GM06990 (cell line): ENCODE data around the gene SLC35G2.
A peak's percentile ranks its signal among the peaks of the same experiment; 100 is the strongest.

ENCODE experiments used
- DNase-seq: peaks from one replicate; pipeline ENCODE4 v3.0.0-alpha.2; 2011; ENCODE audit not compliant: insufficient read length; ENCODE audit errors: extremely low read depth
- H3K27me3 ChIP-seq: replicated peaks from 2 replicates; pipeline ENCODE4 v1.6.0; 2011; ENCODE audit warnings: low read length; ENCODE audit not compliant: control insufficient read depth, insufficient read depth
- H3K36me3 ChIP-seq: 2 replicates; pipeline ENCODE4 v1.5.1; 2011; ENCODE audit warnings: low read length; ENCODE audit not compliant: control insufficient read depth, insufficient read depth
- H3K4me3 ChIP-seq: replicated peaks from 2 replicates; pipeline ENCODE4 v1.5.1; 2011; ENCODE audit warnings: low read depth, mild to moderate bottlenecking, control low read depth, low read length
- TF ChIP-seq, protein P1 (sequence below): IDR thresholded peaks from 2 replicates; pipeline ENCODE4 v1.5.1; 2011; ENCODE audit warnings: low read length, control low read depth, mild to moderate bottlenecking, inconsistent platforms; ENCODE audit not compliant: insufficient read depth, poor library complexity, severe bottlenecking

Gene SLC35G2

GRCh38 chr3:136818191-136818768 lies 646 bp upstream of the SLC35G2 start:
- H3K36me3 ChIP-seq, result no peaks in the 10 kb centered on the region
- peak overlapping the region; percentile 60 for H3K4me3 ChIP-seq
- peak; percentile 18 for DNase-seq
- TF ChIP-seq, protein P1, sequence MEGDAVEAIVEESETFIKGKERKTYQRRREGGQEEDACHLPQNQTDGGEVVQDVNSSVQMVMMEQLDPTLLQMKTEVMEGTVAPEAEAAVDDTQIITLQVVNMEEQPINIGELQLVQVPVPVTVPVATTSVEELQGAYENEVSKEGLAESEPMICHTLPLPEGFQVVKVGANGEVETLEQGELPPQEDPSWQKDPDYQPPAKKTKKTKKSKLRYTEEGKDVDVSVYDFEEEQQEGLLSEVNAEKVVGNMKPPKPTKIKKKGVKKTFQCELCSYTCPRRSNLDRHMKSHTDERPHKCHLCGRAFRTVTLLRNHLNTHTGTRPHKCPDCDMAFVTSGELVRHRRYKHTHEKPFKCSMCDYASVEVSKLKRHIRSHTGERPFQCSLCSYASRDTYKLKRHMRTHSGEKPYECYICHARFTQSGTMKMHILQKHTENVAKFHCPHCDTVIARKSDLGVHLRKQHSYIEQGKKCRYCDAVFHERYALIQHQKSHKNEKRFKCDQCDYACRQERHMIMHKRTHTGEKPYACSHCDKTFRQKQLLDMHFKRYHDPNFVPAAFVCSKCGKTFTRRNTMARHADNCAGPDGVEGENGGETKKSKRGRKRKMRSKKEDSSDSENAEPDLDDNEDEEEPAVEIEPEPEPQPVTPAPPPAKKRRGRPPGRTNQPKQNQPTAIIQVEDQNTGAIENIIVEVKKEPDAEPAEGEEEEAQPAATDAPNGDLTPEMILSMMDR, result no peak
- H3K27me3 ChIP-seq, result no peaks in the 10 kb centered on the region; the same call in 1 of the 2 replicates

- Histone ChIP-seq H3K27me3 (no peaks in the 10 kb centered on the region; the same call in 1 of the 2 replicates), H3K4me3 (peak overlapping the region; percentile 60), H3K36me3 (no peaks in the 10 kb centered on the region)
- DNase-seq, result no peak
- TF ChIP-seq, protein P1, result no peak
Observed at GRCh38 chr3:136819392-136819730, 435 bp downstream of the SLC35G2 start.

- H3K27me3 ChIP-seq, result no peaks in the 10 kb centered on the region; the same call in 1 of the 2 replicates
- no peaks in the 10 kb centered on the region for H3K36me3 ChIP-seq
- TF ChIP-seq, protein P1, result no peak
- peak; percentile 34 for DNase-seq
- peak overlapping the region; percentile 60 for H3K4me3 ChIP-seq
Observed at GRCh38 chr3:136819731-136820679, 1.1 kb downstream of the SLC35G2 start.

DNA sequence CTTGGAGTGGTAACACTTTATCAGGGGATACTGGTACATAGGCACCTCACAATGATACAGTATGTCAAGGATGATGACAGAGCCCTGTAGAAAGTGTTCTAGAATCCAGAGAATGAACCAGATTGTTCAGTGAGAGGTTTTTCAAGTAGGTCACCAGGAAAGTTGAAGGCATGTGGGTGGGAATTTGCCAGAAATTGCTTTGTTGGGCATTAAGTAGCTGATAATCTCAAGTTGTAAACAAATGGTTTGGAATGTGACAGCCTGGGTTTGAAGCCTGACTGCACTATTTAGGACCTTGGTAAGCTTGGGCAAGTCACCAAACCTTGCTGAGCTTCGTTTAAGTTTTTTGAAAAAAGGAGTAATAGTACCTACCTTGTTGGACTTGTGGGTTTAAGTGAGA lies 12.5 kb downstream of the SLC35G2 start:
- Histone ChIP-seq H3K27me3 (no peaks in the 10 kb centered on the region), H3K4me3 (no peak overlapping the region), H3K36me3 (no peaks in the 10 kb centered on the region)
- no peak for DNase-seq
- TF ChIP-seq, protein P1, result no peak

- DNase-seq, result no peak
- no peaks in the 10 kb centered on the region for H3K27me3 ChIP-seq
- H3K36me3 ChIP-seq, result no peaks in the 10 kb centered on the region; the same call in 1 of the 2 replicates
- TF ChIP-seq, protein P1, result no peak
- no peak overlapping the region for H3K4me3 ChIP-seq
Observed at GRCh38 chr3:136835089-136835812, 16.3 kb downstream of the SLC35G2 start.
